HepG2 (cell line): ENCODE results near the gene MED1. TPM values are rescaled to one million over a fixed set of nuclear protein-coding genes. Genes with fewer than 3 reads are reported as not detected.

Experiments
- ATF1 ChIP-seq: IDR thresholded peaks from 2 replicates; pipeline ENCODE4 v1.6.1; 2016; ENCODE audit warnings: mild to moderate bottlenecking, control low read depth
- GABPA ChIP-seq, 2 experiments: IDR thresholded peaks; 2 replicates each; pipeline ENCODE4 v1.6.1; 2011 to 2016; ENCODE audit warnings: low read depth in 2 of 2, low read length in 1 of 2, missing biosample characterization in 1 of 2, missing genetic modification characterization in 1 of 2
- HMG20A ChIP-seq: IDR thresholded peaks from 2 replicates; pipeline ENCODE4 v1.6.1; 2016; ENCODE audit warnings: borderline replicate concordance
- HNF4G ChIP-seq, 2 experiments: sonication (generic) in 1 of 2; formaldehyde crosslinking in 1 of 2; IDR thresholded peaks; 2 replicates each; pipeline versions ENCODE4 v1.4.0 to v1.6.1; 2011 to 2020; ENCODE audit warnings: borderline replicate concordance in 2 of 2, low read depth in 2 of 2, mild to moderate bottlenecking in 2 of 2, low read length in 1 of 2, missing genetic modification reagents in 1 of 2, moderate library complexity in 1 of 2
- HNRNPLL ChIP-seq: fragments of 200-400 bp; formaldehyde crosslinking; IDR thresholded peaks from 2 replicates; pipeline ENCODE4 v1.6.1; 2017; ENCODE audit warnings: mild to moderate bottlenecking, low read depth, low read length; ENCODE audit not compliant: poor library complexity, severe bottlenecking
- JUN ChIP-seq: sonication (generic); formaldehyde crosslinking; IDR thresholded peaks from 2 replicates; pipeline ENCODE4 v1.4.0; 2020; ENCODE audit warnings: mild to moderate bottlenecking, missing genetic modification reagents
- KAT8 ChIP-seq: IDR thresholded peaks from 2 replicates; pipeline ENCODE4 v1.6.1; 2016; ENCODE audit warnings: missing genetic modification reagents, missing compliant biosample characterization
- MXD3 ChIP-seq: IDR thresholded peaks from 2 replicates; pipeline ENCODE4 v1.6.1; 2016; ENCODE audit warnings: mild to moderate bottlenecking, missing biosample characterization, missing genetic modification reagents
- RNF219 ChIP-seq: sonication (generic); formaldehyde crosslinking; IDR thresholded peaks from 2 replicates; pipeline ENCODE4 v1.5.0; 2020; ENCODE audit warnings: mild to moderate bottlenecking, missing genetic modification reagents
- SALL1 ChIP-seq: sonication (generic); formaldehyde crosslinking; IDR thresholded peaks from 2 replicates; pipeline ENCODE4 v1.8.0; 2022; ENCODE audit warnings: mild to moderate bottlenecking, missing genetic modification reagents
- SKI ChIP-seq: fragments of 450-650 bp; IDR thresholded peaks from one replicate; pipeline ENCODE4 v1.6.1; 2018; ENCODE audit warnings: mild to moderate bottlenecking; ENCODE audit not compliant: partially characterized antibody
- TCF7L2 ChIP-seq: IDR thresholded peaks from 2 replicates; pipeline ENCODE4 v1.6.1; 2011; ENCODE audit warnings: mild to moderate bottlenecking, low read depth, low read length, moderate library complexity
- TRIM24 ChIP-seq: sonication (generic); formaldehyde crosslinking; IDR thresholded peaks from 2 replicates; pipeline ENCODE4 v1.8.0; 2022; ENCODE audit warnings: mild to moderate bottlenecking, missing genetic modification reagents
- YEATS4 ChIP-seq: sonication (generic); formaldehyde crosslinking; IDR thresholded peaks from 2 replicates; pipeline ENCODE4 v1.4.0; 2020; ENCODE audit warnings: missing genetic modification reagents, borderline replicate concordance
- ZNF597 ChIP-seq: sonication (generic); formaldehyde crosslinking; IDR thresholded peaks from 2 replicates; pipeline ENCODE4 v1.5.0; 2020; ENCODE audit warnings: missing genetic modification reagents
- ZNF609 ChIP-seq: sonication (generic); formaldehyde crosslinking; IDR thresholded peaks from 2 replicates; pipeline ENCODE4 v1.4.0; 2020; ENCODE audit warnings: mild to moderate bottlenecking, missing genetic modification reagents, borderline replicate concordance
- ZNF720 ChIP-seq: sonication (generic); formaldehyde crosslinking; IDR thresholded peaks from 2 replicates; pipeline ENCODE4 v1.4.0; 2020; ENCODE audit warnings: missing genetic modification reagents
- ZNF800 ChIP-seq: sonication (generic); formaldehyde crosslinking; IDR thresholded peaks from 2 replicates; pipeline ENCODE4 v1.4.0; 2020; ENCODE audit warnings: missing genetic modification reagents
- polyA plus RNA-seq, 8 experiments: library from polyadenylated mRNA; depleted of rRNA in 3 of 8; stranded (reverse) in 7 of 8; unstranded in 1 of 8; fragments of >200 nt; fragmentation: Illumina TruSeq in 4 of 8; extraction: Trizol in 4 of 8; gene quantifications; 2 replicates each; pipeline versions ENCODE4 v1.2.1 to v1.2.3, GENCODE V29; 2011 to 2016; ENCODE audit warnings: low read depth in 4 of 8, missing spikeins in 1 of 8, mixed read lengths in 1 of 8; ENCODE audit not compliant: insufficient read depth in 1 of 8
- total RNA-seq, 5 experiments: library from RNA; depleted of rRNA; stranded (reverse); fragments of >200 nt; fragmentation: Illumina TruSeq; extraction: Trizol; gene quantifications; 2 replicates each; pipeline ENCODE4 v1.2.3, GENCODE V29; 2016; ENCODE audit warnings: low read depth in 1 of 5

MED1 gene
- total and polyA plus RNA-seq, 2 of the 13 experiments (the other 11 are each of a cell fraction or from before 2014, with no cell fraction given), result 37.5 to 40.1 TPM

- TF ChIP-seq ZNF609 (CRISPR knock-in tag) (no peak), TRIM24 (CRISPR knock-in tag) (no peak), SALL1 (CRISPR knock-in tag) (peak; percentile 40; the same call in 1 of the 2 replicates), ATF1 (CRISPR knock-in tag) (peak; percentile 96), HNRNPLL (no peak), ZNF720 (no peak), YEATS4 (no peak), RNF219 (CRISPR knock-in tag) (no peak), ZNF800 (no peak), SKI (no peak), HNF4G (IDR thresholded peaks at IDR 0.05; ENCODE audit: borderline replicate concordance, low read depth, low read length) (no peak), HNF4G (CRISPR knock-in tag; IDR thresholded peaks at IDR 0.05; ENCODE audit: borderline replicate concordance, low read depth) (no peak), ZNF597 (CRISPR knock-in tag) (no peak), KAT8 (CRISPR knock-in tag) (no peak), MXD3 (CRISPR knock-in tag) (peak; percentile 73; the same call in 1 of the 2 replicates), GABPA (IDR thresholded peaks at IDR 0.05; ENCODE audit: low read depth, low read length) (no peak), GABPA (CRISPR knock-in tag; IDR thresholded peaks at IDR 0.05; ENCODE audit: low read depth) (no peak), TCF7L2 (no peak), HMG20A (CRISPR knock-in tag) (0 out of 2 replicates have a peak, but pooled peaks have one; percentile 18), JUN (CRISPR knock-in tag) (no peak)
Measured at GRCh38 chr17:39402244-39402889, 48.7 kb downstream of the MED1 start (continued).
